ENCODE results near the gene AIFM3.

Gene AIFM3

GRCh38 chr22:21016644-21017420, 49.8 kb downstream of the AIFM3 start:
- no peak overlapping the region for H3K27ac ChIP-seq
- TF ChIP-seq, protein P1, sequence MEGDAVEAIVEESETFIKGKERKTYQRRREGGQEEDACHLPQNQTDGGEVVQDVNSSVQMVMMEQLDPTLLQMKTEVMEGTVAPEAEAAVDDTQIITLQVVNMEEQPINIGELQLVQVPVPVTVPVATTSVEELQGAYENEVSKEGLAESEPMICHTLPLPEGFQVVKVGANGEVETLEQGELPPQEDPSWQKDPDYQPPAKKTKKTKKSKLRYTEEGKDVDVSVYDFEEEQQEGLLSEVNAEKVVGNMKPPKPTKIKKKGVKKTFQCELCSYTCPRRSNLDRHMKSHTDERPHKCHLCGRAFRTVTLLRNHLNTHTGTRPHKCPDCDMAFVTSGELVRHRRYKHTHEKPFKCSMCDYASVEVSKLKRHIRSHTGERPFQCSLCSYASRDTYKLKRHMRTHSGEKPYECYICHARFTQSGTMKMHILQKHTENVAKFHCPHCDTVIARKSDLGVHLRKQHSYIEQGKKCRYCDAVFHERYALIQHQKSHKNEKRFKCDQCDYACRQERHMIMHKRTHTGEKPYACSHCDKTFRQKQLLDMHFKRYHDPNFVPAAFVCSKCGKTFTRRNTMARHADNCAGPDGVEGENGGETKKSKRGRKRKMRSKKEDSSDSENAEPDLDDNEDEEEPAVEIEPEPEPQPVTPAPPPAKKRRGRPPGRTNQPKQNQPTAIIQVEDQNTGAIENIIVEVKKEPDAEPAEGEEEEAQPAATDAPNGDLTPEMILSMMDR (IDR thresholded peaks at IDR 0.05) = no peak
- TF ChIP-seq ZFX (IDR thresholded peaks at IDR 0.05; ENCODE audit: borderline replicate concordance) = no peak

DNA sequence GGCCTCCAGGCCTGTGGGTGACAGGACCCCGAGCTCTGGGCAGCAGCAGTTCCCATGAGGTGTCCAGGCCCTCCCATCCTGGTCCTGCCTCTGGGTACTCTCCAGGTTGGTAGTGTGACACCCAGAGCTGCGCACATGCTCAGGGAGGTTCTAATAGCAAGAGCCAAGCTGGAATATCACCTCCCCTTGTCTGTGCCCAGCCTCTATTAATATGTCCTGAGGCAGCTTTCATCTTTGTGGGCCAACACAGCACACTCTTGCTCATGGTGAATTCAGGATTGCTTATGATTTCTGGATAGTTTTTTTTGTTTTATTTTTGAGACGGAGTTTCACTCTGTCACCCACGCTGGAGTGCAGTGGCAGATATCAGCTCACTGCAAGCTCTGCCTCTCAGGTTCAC, 51.3 kb downstream of the AIFM3 start:
- H3K27ac ChIP-seq = no peak overlapping the region
- TF ChIP-seq, protein P1 (IDR thresholded peaks at IDR 0.05) = no peak
- no peak for TF ChIP-seq ZFX (IDR thresholded peaks at IDR 0.05; ENCODE audit: borderline replicate concordance)

GRCh38 chr22:21020802-21021429, 53.9 kb downstream of the AIFM3 start:
- TF ChIP-seq ZFX (IDR thresholded peaks at IDR 0.05; ENCODE audit: borderline replicate concordance) = no peak
- TF ChIP-seq, protein P1 (IDR thresholded peaks at IDR 0.05) = peak; percentile 52
- H3K27ac ChIP-seq = no peak overlapping the region

- no peak for TF ChIP-seq ZFX (IDR thresholded peaks at IDR 0.05; ENCODE audit: borderline replicate concordance)
- TF ChIP-seq, protein P1 (IDR thresholded peaks at IDR 0.05) = no peak
- no peak overlapping the region for H3K27ac ChIP-seq
Observed at GRCh38 chr22:21022507-21022906, 55.5 kb downstream of the AIFM3 start.

- TF ChIP-seq ZFX (IDR thresholded peaks at IDR 0.05; ENCODE audit: borderline replicate concordance) = no peak
- TF ChIP-seq, protein P1 (IDR thresholded peaks at IDR 0.05) = no peak
- H3K27ac ChIP-seq = no peak overlapping the region
Observed at GRCh38 chr22:21022955-21023614, 56.0 kb downstream of the AIFM3 start.

- no peak overlapping the region for H3K27ac ChIP-seq
- TF ChIP-seq, protein P1 (IDR thresholded peaks at IDR 0.05) = no peak
- TF ChIP-seq ZFX (IDR thresholded peaks at IDR 0.05; ENCODE audit: borderline replicate concordance) = no peak
Observed at GRCh38 chr22:21025266-21025665, 58.2 kb downstream of the AIFM3 start.
